ENCODE measurements around the gene SEC14L1.

DNA sequence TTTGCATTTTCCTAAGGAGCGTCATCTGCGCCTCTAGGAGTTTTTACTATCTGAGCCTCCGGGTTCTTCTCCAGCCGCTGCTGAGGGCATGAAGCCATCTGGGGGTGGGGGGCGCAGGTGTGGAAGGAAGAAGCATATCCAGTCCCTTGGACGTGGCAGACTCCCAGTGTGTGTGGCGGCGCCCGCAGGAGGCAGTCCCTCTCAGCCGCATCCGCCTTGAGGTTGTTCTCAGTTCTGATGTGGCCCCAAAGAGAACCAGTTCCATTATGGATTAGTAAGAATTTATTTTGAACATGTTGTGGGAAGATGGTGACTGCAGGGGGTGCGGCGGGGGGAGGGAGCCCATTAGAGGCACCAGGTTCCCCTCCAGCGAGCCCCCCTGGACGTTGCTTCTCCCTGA lies 100.2 kb downstream of the SEC14L1 start:
- TF ChIP-seq MYC (IDR thresholded peaks at IDR 0.05; ENCODE audit: low read depth, low read length): no peak
- TF ChIP-seq, protein P1, sequence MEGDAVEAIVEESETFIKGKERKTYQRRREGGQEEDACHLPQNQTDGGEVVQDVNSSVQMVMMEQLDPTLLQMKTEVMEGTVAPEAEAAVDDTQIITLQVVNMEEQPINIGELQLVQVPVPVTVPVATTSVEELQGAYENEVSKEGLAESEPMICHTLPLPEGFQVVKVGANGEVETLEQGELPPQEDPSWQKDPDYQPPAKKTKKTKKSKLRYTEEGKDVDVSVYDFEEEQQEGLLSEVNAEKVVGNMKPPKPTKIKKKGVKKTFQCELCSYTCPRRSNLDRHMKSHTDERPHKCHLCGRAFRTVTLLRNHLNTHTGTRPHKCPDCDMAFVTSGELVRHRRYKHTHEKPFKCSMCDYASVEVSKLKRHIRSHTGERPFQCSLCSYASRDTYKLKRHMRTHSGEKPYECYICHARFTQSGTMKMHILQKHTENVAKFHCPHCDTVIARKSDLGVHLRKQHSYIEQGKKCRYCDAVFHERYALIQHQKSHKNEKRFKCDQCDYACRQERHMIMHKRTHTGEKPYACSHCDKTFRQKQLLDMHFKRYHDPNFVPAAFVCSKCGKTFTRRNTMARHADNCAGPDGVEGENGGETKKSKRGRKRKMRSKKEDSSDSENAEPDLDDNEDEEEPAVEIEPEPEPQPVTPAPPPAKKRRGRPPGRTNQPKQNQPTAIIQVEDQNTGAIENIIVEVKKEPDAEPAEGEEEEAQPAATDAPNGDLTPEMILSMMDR (IDR thresholded peaks at IDR 0.05; ENCODE audit: low read depth, low read length): no peak
- TF ChIP-seq, protein P2, sequence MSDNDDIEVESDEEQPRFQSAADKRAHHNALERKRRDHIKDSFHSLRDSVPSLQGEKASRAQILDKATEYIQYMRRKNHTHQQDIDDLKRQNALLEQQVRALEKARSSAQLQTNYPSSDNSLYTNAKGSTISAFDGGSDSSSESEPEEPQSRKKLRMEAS (IDR thresholded peaks at IDR 0.05; ENCODE audit: low read depth, low read length): no peak

Measured in NB4 (cell line).